Uterus (tissue), 4 donors: Measurements from ENCODE around the gene XKR3. TPM values are rescaled to one million over a fixed set of nuclear protein-coding genes. Genes with fewer than 3 reads are reported as not detected.
"Not testable (repeated sequence)": the region's sequence is repeated elsewhere in the genome, so short reads cannot be mapped to it uniquely, and the experiment has no call there.

Experiments
- DNase-seq, 2 donors: peaks; one replicate each; pipeline ENCODE4 v3.0.0-alpha.2; 2019 to 2020
- H3K27ac ChIP-seq, 2 donors: fragments of 200-600 bp; sonication (generic); 1 replicate in 1 of 2; 2 replicates in 1 of 2; pipeline ENCODE4 v1.5.1; 2016 to 2018
- H3K27me3 ChIP-seq, 2 donors: fragments of 200-600 bp; sonication (generic); one replicate each; pipeline ENCODE4 v1.5.1; 2018 to 2019; ENCODE audit warnings: control low read depth in 1 of 2
- H3K36me3 ChIP-seq, 2 donors: fragments of 200-600 bp; sonication (generic); one replicate each; pipeline ENCODE4 v1.5.1; 2019; ENCODE audit warnings: control low read depth in 1 of 2
- H3K4me1 ChIP-seq, 2 donors: fragments of 200-600 bp; sonication (generic); one replicate each; pipeline ENCODE4 v1.5.1; 2018 to 2019; ENCODE audit warnings: control low read depth in 1 of 2
- H3K4me3 ChIP-seq, 2 donors: fragments of 200-600 bp; sonication (generic); 1 replicate in 1 of 2; 2 replicates in 1 of 2; pipeline ENCODE4 v1.5.1; 2018 to 2019; ENCODE audit warnings: mild to moderate bottlenecking in 1 of 2
- H3K9me3 ChIP-seq, 2 donors: fragments of 200-600 bp; sonication (generic); one replicate each; pipeline ENCODE4 v1.5.1; 2019; ENCODE audit warnings: control low read depth in 1 of 2
- CTCF ChIP-seq, 4 experiments: fragments of 200-600 bp in 2 of 4; fragments of 450-650 bp in 2 of 4; sonication (generic) in 2 of 4; IDR thresholded peaks; one replicate each; pipeline ENCODE4 v1.5.1; 2016 to 2019; ENCODE audit warnings: antibody characterized with exemption in 4 of 4, mild to moderate bottlenecking in 2 of 4, moderate library complexity in 1 of 4
- POLR2A ChIP-seq, 2 donors: fragments of 450-650 bp; IDR thresholded peaks; one replicate each; pipeline ENCODE4 v1.6.1; 2016; ENCODE audit warnings: antibody characterized with exemption in 2 of 2, mild to moderate bottlenecking in 1 of 2, moderate library complexity in 1 of 2
- intact Hi-C: fragments of 100-400 bp; cut with DNase I; formaldehyde crosslinking; loops from one replicate; pipeline ENCODE4 v1.15.1; 2023; ENCODE audit warnings: low total_unique reads
- total RNA-seq, 4 donors: library from RNA; depleted of rRNA in 3 of 4; stranded (reverse); fragments of >200 nt in 3 of 4; gene quantifications; one replicate each; pipeline versions ENCODE4 v1.1.0 to v1.2.4, GENCODE V29; 2014 to 2023
- donor health status: DM: yes; HTN: yes; CAD: no.

XKR3 gene
- total RNA-seq, 4 donors from 2014 or later, result not detected

- Histone ChIP-seq H3K36me3 (no peaks in the 10 kb centered on the region), H3K27me3 (no peaks in the 10 kb centered on the region), H3K4me3 (no peak overlapping the region), H3K4me1 (no peaks in the 10 kb centered on the region), H3K27ac (no peak overlapping the region), H3K9me3 (no peaks in the 10 kb centered on the region)
- TF ChIP-seq POLR2A (IDR thresholded peaks at IDR 0.05) (no peak), CTCF (IDR thresholded peaks at IDR 0.05) (no peak)
- intact Hi-C loops, result no loop called here
- no peak for DNase-seq
Measured at GRCh38 chr22:16801088-16801487, 24.1 kb downstream of the XKR3 start.

GRCh38 chr22:16800358-16800757 lies 24.9 kb downstream of the XKR3 start:
- Histone ChIP-seq H3K9me3 (no peaks in the 10 kb centered on the region), H3K4me3 (no peak overlapping the region), H3K36me3 (no peaks in the 10 kb centered on the region), H3K4me1 (no peaks in the 10 kb centered on the region), H3K27me3 (no peaks in the 10 kb centered on the region), H3K27ac (no peak overlapping the region)
- TF ChIP-seq CTCF (IDR thresholded peaks at IDR 0.05) (no peak), POLR2A (IDR thresholded peaks at IDR 0.05) (no peak)
- no peak for DNase-seq
- intact Hi-C loops, result no loop called here

GRCh38 chr22:16795504-16795903 lies 29.7 kb downstream of the XKR3 start:
- H3K27me3 ChIP-seq, H3K36me3 ChIP-seq, H3K4me1 ChIP-seq, intact Hi-C loops, DNase-seq, H3K9me3 ChIP-seq, H3K4me3 ChIP-seq, H3K27ac ChIP-seq: not testable (repeated sequence)

- no peaks in the 10 kb centered on the region for H3K9me3 ChIP-seq
- no peaks in the 10 kb centered on the region for H3K27me3 ChIP-seq
- no peak overlapping the region for H3K4me3 ChIP-seq
- H3K27ac ChIP-seq, result no peak overlapping the region
- DNase-seq, result no peak
- intact Hi-C loops, result no loop called here
- TF ChIP-seq CTCF (IDR thresholded peaks at IDR 0.05), result no peak
- TF ChIP-seq POLR2A (IDR thresholded peaks at IDR 0.05), result no peak
- no peaks in the 10 kb centered on the region for H3K36me3 ChIP-seq
- H3K4me1 ChIP-seq, result no peaks in the 10 kb centered on the region
Measured at GRCh38 chr22:16793831-16794230, 31.4 kb downstream of the XKR3 start.

- no peak for DNase-seq
- TF ChIP-seq CTCF (IDR thresholded peaks at IDR 0.05) (no peak), POLR2A (IDR thresholded peaks at IDR 0.05) (no peak)
- no peak overlapping the region for H3K4me3 ChIP-seq
- no peaks in the 10 kb centered on the region for H3K27me3 ChIP-seq
- intact Hi-C loops, result no loop called here
- no peak overlapping the region for H3K27ac ChIP-seq
- H3K9me3 ChIP-seq, result no peaks in the 10 kb centered on the region
- no peaks in the 10 kb centered on the region for H3K4me1 ChIP-seq
- no peaks in the 10 kb centered on the region for H3K36me3 ChIP-seq
Measured at GRCh38 chr22:16789860-16790493, 35.2 kb downstream of the XKR3 start.

- H3K27me3 ChIP-seq, result no peaks in the 10 kb centered on the region
- intact Hi-C loops, result no loop called here
- H3K27ac ChIP-seq, result no peak overlapping the region
- TF ChIP-seq CTCF (IDR thresholded peaks at IDR 0.05), result no peak
- TF ChIP-seq POLR2A (IDR thresholded peaks at IDR 0.05), result no peak
- DNase-seq, result no peak
- H3K4me3 ChIP-seq, result no peak overlapping the region
- no peaks in the 10 kb centered on the region for H3K4me1 ChIP-seq
- no peaks in the 10 kb centered on the region for H3K36me3 ChIP-seq
- H3K9me3 ChIP-seq, result no peaks in the 10 kb centered on the region
Measured at GRCh38 chr22:16783930-16784354, 41.3 kb downstream of the XKR3 start.
